HG03457 (cell line): Measurements from ENCODE around the gene TCEA2.

Experiments
- ATAC-seq: cut with Tn5 transposase; IDR thresholded peaks from one replicate; pipeline ENCODE4 v1.9.1; 2021; ENCODE audit warnings: moderate number of reproducible peaks; ENCODE audit not compliant: unreplicated experiment

Gene TCEA2

GRCh38 chr20:64063389-64064144 is 569 bp downstream of the TCEA2 start:
- ATAC-seq = no peak

GRCh38 chr20:64064145-64064698 is 1.2 kb downstream of the TCEA2 start:
- ATAC-seq = no peak

- ATAC-seq = no peak
Observed at GRCh38 chr20:64065062-64065973, 2.3 kb downstream of the TCEA2 start.

GRCh38 chr20:64065974-64066343 is 3.0 kb downstream of the TCEA2 start:
- peak; percentile 50 for ATAC-seq

- ATAC-seq = no peak
Observed at GRCh38 chr20:64067005-64067632, 4.1 kb downstream of the TCEA2 start.

GRCh38 chr20:64067733-64068307 is 4.8 kb downstream of the TCEA2 start:
- no peak for ATAC-seq

GRCh38 chr20:64068386-64069208 is 5.6 kb downstream of the TCEA2 start:
- ATAC-seq = no peak

GRCh38 chr20:64069209-64069613 is 6.2 kb downstream of the TCEA2 start:
- no peak for ATAC-seq

GRCh38 chr20:64069614-64070243 is 6.7 kb downstream of the TCEA2 start:
- ATAC-seq = no peak

GRCh38 chr20:64070244-64070993 is 7.4 kb downstream of the TCEA2 start:
- no peak for ATAC-seq

- no peak for ATAC-seq
Observed at GRCh38 chr20:64071341-64072332, 8.6 kb downstream of the TCEA2 start.

GRCh38 chr20:64072498-64073063 is 9.6 kb downstream of the TCEA2 start:
- no peak for ATAC-seq

- ATAC-seq = no peak
Observed at GRCh38 chr20:64073476-64074183, 10.6 kb downstream of the TCEA2 start.

- ATAC-seq = no peak
Observed at GRCh38 chr20:64074184-64074789, 11.3 kb downstream of the TCEA2 start.

GRCh38 chr20:64074963-64075362 is 12.0 kb downstream of the TCEA2 start:
- no peak for ATAC-seq

GRCh38 chr20:64075556-64075955 is 12.6 kb downstream of the TCEA2 start:
- ATAC-seq = no peak
